GM04503 (cell line): Measurements from ENCODE around the gene CADPS2.

Source experiments
- DNase-seq: peaks from one replicate; pipeline ENCODE4 v3.0.0-alpha.2; 2012; ENCODE audit warnings: low read depth

The CADPS2 gene

GRCh38 chr7:122886357-122887081, at the start of gene CADPS2:
CADPS2 (minus strand) TSS chr7:122886460; CDS start chr7:122886337, 123 bp downstream.
- DNase-seq, result no peak

DNA sequence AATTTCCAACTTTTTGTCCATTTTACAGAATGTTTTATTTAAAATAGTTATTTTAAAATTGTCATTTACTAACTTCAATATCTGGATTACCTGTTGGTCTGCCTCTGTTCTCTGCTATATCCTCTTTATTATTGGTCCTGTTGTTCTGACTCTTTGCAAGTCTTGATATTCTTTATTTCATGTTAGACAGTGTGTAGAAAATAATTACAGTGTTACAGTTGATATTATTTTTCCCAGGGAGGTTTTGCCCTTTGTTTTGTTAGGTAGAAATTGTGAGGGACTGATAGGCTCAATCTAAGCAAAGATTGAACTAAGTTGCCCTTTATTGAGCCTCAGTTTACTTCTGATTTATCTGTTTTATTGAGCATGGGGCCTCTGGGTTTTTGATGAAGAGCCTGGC, 49.4 kb upstream of the CADPS2 start:
- no peak for DNase-seq

DNA sequence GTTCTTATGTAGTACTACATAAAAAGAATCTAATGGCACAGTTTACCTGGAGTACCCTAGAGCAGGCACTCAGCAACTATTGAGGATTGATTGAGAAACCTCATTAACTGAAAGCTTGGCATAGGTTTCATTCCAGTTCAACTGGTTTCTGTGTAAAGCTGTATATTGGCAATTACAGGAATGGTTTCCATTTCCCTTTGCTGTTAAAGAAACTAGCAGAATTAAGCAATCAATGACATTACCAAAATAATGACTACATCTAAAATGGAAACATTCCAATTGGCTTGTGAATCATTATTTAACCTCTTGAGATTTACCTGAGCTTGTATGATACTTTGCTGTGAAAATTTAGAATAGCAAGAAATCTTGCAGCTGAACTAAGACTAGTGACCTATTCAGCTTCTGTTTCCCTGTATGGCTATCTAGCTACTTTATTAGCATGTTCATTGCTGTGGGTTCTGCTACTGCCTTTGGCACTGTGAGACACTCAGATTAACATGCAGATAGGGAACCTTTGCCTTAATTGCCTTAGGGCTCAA, 33.5 kb upstream of the CADPS2 start:
- no peak for DNase-seq

- DNase-seq, result no peak
These were observed 28.6 kb upstream of the CADPS2 start for GRCh38 chr7:122914812-122915211.

DNA sequence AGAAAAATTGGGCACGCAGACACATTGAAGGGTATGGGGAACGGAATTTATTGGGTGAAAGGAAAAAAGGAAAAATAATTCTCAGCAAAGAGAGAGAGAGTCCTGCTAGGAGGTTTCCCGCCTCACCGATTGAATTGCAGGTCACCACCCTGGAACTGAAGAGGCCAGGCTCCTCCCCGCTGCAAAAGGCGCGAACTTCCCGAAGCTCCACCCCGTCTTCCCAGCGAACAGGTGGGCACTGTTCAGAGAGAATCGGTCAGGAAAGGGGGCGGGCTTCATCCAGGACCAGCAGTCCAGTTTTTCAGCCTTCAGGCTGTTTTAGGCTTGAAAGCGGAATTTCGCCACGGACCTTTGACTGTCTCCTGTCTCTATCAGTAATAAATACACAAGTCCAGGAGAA, 27.3 kb upstream of the CADPS2 start:
- no peak for DNase-seq

GRCh38 chr7:122902751-122903495, 16.7 kb upstream of the CADPS2 start:
- DNase-seq, result no peak

GRCh38 chr7:122901250-122901649, 15.0 kb upstream of the CADPS2 start:
- no peak for DNase-seq

GRCh38 chr7:122896509-122896908, 10.2 kb upstream of the CADPS2 start:
- no peak for DNase-seq

DNA sequence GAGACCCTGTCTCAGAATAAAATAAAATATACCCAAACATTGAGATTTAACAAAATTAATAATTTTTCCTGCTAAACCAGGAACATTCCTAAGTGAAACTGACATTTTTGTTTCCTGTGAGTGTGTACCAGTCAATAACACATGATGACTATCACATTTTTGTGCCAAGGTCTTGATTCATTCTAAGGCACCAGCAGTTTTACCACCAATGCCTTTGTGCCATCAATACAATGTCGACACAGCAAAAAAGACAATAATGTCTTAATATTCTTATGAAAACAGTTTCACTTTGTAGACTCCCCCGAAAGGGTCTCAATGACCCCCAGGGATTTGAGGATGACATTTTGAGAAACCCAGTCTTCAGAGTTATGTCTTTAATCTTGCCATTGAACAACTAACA, 7.2 kb upstream of the CADPS2 start:
- no peak for DNase-seq

- no peak for DNase-seq
These were observed 2.9 kb upstream of the CADPS2 start for GRCh38 chr7:122889116-122889515.

DNA sequence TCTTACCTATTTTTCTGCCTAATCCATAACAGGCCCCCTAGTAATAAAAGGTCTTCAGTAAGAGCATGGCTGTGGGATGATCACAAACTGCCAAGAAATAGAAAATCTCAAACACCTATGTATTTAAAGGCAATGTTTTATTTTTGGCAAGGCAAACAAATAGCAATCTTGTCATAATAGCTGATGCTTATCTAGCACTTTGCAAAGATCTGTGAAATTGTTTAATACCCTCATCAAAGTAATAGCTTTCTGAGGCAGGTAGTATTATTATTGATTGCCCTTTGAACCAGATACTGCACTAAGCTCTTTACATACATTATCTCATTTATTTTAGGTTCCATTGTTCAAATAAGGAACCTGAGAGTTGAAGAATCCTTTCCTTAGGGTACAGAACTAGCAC, 1.6 kb upstream of the CADPS2 start:
- DNase-seq, result no peak

- DNase-seq, result no peak
These were observed 938 bp upstream of the CADPS2 start for GRCh38 chr7:122887198-122887597.

DNA sequence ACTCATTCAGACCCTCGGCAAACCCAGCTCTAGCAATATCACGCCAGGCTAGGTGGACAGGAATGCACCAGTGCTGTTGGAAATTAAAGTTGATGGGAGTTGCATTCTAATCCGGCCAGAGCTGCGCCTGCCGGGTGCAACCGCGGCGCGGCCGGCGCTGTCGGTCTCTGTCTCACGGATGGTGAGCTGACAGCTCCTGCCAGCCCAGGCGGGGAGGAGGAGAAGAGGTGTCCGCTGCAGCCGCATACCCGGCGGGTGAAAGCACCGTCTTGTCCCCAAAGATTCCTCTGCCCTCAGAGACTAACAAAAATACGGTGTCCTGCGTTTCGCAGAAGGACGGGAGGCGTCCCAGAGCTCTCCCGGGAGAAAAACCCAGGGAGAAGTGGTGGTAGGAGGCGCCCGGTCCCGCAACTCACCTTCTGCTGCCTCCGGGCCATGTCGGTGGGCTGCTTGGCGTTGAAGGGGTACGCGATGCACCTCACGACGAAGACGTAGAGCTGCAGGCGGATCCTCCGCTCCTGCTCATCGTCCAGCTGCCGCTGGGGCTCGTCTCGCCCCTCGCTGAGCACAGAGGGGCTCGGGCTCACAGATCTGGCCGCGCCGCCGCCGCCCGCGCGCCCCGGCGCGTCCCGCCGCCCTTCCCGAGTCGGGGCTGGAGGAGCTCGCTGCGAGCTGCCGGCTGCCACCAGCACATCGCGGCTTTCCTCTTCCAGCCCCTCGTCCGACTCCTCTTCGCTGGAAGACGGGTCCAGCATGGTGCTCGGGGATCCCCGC, 490 bp downstream of the CADPS2 start:
- no peak for DNase-seq

GRCh38 chr7:122884186-122884585, 2.1 kb downstream of the CADPS2 start:
- no peak for DNase-seq

GRCh38 chr7:122883049-122883680, 3.1 kb downstream of the CADPS2 start:
- DNase-seq, result no peak

DNA sequence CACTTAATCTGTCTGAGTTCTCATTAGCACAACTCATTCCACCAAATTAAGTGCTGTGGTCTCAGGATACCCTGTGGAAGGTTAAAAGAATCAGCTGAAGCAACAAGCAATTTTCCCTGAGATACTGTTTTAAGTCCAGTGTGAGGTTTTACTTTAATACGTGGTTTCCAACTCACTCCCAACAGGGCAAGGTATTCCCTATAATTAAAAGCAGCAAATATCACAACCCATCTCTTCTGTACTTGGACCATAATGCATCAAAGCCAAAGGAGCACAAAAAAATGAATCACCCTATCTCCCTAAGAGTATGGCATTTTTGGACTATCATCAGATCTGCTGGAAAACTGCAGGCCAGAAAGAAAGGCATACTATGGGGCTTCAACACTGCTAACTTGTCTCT, 4.9 kb downstream of the CADPS2 start:
- no peak for DNase-seq

GRCh38 chr7:122869260-122869659, 17.0 kb downstream of the CADPS2 start:
- DNase-seq, result no peak

GRCh38 chr7:122867471-122867980, 18.7 kb downstream of the CADPS2 start:
- no peak for DNase-seq

- no peak for DNase-seq
These were observed 21.4 kb downstream of the CADPS2 start for GRCh38 chr7:122864838-122865237.

- no peak for DNase-seq
These were observed 22.2 kb downstream of the CADPS2 start for GRCh38 chr7:122864016-122864415.

DNA sequence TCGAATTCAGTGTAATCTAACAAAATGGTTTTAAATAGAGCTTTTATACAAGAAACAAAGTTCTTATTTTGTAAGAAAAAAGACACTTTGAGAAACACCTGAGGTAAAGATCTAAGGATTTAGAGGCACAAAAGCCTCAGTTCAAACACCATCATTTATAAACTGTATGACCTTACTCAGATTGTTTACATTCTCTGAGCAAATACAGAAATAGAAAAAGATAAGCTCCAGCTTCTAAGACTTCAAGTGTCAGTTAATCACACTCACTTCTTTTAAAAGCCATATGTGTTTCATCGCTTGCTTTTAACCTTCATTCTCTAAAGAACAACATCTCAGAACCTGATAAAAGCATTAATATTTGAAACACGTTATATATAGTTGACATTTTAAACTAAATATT, 27.9 kb downstream of the CADPS2 start:
- no peak for DNase-seq

- no peak for DNase-seq
These were observed 35.7 kb downstream of the CADPS2 start for GRCh38 chr7:122850528-122850927.
